ENCODE measurements around the gene GADD45G.

GADD45G gene

DNA sequence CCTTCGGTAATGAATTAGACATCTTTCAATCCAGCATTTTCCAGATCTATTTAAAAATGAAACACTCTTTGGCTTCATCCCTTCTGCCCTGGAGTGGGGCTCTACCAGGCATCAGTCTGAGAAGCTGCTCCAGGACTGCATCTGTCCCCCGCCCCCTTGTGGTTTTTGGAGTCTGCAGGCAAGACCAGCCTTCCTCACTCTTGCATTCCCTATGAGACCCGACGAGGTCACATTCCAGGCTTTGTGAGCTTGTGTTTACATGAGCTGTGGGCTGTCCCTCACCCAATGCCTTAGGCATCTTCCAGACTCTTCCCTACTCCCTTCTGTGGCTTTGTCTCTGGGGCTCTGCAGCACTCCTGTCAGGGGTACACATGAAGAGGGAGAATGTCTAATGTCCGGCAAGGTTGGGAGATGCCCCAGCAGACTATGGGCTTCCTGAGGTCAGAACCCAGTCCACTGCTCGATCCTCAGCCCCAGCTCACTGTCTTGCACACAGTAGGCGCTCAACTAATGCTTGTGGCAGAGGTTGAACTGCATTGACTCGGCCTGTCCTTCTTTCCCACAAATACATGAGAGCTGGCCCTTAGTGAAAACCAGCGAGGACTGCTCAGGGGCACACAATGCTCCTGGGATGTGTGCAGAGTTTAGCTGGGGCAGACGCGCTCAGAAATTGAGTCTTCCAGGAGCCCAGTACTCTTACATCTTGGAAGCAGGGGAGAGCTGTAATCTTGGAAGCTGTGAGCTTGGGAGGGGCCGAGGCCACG, 11.7 kb upstream of the GADD45G start:
- DNase-seq = no peak

DNA sequence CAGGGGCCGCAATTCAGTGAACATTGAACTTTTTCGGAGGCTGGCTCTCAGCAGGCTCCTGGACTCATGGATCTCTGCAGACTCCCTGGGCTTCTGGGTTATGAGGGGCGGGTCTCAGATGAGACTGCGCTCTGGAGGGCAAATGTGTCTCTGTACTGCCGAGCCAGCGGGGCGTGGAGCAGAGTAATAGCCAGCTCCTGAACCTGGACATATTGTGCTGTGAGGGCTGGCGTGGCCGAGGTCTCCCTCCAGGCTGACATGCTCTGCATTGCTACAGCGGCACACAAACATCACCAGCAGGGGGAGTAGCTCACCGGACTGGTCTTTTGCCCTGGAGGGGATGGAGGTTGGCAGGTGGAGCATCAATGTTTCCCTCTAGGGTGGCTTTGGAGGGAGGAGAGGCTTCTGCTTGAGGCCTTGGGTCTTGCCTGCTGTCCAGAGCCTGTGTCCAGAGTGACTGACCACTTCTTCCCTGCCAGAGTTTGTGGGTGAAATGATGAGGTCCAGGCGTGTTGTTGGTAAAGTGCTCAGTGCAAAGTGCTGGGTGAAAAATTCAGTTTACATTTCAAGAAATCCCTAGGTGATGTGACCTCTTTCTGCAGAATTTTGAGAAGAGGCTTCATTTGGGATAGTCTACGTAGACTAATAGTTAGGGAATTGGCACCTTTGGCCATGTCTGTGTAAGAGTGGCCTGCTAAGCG, 10.9 kb upstream of the GADD45G start:
- peak; percentile 27 for DNase-seq

DNA sequence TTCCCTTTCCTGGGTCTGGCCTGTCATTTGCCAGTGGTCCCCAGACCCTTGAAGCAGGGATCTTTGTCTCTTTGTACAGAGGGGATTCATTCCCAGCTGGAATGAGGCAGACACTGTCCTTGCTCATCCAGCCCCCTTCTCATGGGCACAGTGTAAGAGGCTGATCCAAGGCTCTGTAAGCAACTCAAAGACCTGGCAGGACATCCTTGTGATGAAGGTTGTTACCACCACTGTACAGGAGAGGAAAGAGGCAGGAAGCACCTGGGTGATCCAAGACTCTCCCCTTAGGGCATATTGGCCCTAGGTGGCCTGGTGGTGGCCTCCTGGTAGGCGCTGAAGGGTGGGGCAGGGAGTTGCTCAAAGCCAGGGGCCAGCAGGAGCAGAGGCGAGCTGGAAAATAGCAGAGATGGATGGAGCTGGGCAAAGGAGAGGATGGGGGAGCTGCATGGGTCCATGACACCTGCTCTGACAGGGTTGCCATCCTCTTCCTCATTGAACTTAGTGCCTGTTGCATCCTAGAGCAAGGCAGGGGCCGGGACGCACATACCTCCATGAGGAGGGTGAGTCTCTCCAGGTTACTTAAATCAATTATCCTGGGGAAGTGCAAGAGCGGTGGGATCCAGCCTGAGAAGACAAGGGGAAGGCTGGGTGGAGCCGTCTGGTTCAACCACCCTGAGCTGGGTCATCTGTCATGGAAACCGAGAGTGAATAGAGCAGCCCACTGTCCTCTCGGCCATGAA, 9.8 kb upstream of the GADD45G start:
- DNase-seq = no peak

DNA sequence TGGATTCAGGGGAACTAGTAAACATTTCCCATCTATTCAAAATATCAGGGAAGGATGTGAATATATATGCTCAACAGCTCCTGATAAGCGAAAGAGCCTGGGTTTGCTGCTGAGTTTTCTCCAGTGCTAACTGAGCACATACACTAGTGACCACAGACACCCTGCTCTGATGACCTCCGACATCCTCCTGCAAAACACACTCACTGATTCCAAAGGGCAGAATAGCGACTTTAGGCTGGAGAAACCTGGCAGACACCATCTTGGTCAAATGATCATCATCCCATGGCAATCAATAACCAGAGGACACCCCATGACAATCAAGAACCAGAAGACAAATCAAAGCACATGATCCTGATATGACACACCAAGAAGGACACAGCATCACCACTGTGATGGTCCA, 9.2 kb upstream of the GADD45G start:
- no peak for DNase-seq

DNA sequence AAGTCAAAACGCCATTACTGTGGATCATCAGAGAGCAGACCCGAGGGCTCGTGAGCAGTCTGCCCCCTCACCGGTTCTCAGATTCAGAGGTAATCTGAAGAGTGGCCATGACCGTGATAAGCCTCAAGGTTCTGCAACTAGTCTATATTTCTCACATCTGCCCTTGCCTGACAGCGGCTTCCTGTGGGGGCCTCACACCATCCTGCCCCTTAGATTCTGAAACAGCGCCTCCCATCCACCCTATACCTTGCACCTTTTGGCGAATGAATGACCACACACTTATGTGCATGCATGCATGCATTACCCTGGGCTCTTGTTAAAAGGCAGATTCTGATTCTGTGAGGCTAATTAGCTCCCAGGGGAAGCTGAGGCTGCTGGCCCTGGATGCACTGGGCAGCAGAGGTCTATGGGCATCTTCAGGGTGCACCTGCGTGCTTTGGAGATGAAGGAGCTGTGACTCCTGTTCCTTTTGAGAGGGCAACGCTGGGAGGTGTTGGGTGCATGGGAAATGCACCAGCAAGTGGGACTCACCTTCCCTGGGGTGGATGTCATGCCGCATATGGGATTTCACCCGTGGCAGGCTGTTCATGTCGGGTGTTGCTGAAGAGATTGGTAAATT, 7.8 kb upstream of the GADD45G start:
- DNase-seq = no peak

DNA sequence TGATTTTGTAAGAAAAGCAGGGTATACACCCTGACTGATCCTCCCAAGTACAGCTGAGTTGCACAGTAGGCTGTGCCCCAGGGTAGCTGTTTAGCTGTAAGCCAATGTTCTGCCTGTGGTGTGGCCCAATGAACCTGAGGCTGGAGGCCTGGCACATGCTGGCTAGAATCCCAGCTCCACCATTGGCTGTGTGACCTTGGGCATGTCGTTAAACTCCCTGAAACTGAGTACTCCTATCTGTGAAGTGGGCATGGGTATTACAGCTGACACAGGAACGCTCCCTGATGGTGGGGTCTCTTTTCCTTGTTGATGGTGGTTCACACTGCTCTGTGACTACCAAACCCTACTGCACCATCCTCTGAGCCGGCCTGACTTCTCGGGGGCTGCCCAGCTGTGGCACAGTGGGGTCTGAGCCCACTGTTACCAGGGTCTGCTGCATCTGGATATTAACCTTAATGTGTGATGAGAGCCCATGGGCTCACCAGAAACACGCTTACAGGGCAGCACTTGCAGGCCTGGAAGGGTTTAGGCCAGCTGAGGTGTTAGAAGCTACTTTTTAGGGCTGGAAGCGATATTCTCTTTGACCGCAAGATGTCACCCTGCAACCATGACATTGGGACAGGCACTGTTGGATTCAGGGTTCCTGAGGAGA, 7.0 kb upstream of the GADD45G start:
- peak; percentile 20 for DNase-seq

DNA sequence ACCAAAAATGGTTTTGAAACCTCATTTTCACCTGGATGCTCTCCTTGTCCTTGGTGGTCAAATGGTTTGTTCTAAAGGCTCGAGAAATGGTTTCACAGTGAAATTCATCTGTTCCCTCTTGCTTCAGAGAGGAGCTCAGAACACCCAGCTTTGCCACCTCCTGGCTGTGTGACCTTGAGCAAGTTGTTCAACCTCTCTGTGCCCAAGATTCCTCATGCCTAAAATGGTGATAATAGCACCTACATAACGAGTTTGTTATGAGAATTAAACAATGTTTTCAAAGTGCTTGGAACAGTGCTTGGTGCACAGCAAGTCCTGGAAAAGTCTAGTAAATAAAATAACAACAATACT, 6.5 kb upstream of the GADD45G start:
- DNase-seq = no peak

DNA sequence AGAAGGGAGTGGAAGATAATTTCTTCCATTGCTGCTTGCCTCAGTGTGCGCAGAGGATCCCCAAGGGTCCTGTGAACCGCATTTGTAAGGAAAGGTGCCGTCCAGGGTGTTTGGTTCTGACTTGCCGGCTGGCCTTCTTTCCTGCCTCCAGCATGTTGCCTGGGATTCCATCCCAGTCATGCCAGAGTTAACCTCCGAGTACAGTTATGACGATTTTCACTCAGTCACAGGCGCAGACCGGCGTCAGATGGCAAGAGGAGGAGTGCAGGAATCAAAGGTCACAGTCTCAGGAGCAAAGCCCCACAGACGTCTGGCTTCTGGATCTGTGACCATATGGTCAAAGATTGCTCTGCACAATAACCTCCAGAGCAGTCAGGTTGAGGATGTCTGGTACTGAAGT, 5.9 kb upstream of the GADD45G start:
- no peak for DNase-seq

DNA sequence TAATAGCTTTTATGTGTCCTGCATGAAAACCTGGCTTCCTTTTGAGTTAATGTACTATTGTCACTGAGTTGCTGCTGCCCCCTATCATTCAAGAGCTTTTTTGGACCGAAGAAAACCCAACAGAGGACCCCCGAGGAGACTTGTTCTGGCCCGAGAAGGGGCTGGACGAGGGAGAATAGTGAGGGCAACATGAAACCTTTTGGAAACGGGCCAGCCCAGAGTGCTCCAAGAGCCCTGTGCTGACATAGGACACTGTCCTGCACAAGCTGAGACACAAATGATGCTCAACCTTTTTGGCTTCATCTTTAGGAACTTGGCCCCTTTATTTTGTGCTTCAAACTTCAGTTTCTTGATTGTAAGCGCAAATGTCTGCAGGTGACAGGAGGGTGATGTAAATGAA, 4.0 kb upstream of the GADD45G start:
- DNase-seq = no peak

DNA sequence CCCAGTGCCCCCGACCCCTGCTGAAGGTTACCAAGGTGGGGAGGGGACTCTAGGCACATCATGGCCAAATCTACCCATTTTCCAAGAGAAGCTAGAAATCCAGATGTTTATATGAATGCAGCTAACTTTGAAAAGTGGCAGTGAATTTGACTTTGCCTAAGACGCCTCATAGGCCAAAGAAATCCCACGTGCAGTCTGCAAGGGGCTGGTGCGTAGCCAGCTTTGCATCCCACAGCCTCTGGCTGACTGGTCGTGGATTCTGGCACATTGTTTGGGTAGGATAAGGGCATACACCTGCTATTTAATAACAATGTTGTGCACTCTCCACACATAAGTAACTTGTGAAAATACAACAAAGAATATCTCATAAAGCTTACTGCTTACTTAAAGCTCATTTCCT, 3.5 kb upstream of the GADD45G start:
- no peak for DNase-seq

DNA sequence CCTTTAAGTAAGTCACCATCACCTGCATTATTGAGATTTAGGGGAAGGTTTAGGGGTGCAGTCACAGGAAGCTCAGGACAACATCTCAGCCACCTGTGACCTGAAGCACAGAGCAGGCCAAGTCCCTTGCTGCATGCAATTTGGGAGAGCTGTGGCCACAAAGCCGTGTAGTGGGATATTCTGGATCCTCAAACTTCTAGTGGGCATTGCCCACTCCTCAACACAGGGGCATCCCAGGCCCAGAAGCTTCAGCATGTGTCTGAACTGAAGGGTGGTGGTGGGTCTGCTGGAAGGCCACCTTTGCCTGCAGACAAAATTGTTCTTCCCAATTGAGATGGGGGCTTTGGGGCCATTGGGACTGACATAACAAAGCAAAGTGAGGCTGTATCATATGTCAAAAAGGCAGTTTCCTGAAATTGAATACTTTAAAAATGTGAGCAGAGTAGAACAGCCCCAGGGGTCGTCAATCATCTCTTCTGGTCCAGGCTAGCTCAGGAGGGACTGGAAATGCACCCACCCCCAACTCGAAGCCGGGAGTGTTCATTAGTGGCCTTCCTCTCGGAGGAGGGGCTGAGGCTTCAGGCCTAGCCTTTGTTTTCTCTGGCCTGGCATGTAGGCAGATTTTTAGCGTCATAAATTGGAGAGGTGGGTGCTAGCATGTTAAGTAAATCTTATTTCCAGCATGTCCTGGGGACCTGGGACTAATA, 2.8 kb upstream of the GADD45G start:
- DNase-seq = no peak

DNA sequence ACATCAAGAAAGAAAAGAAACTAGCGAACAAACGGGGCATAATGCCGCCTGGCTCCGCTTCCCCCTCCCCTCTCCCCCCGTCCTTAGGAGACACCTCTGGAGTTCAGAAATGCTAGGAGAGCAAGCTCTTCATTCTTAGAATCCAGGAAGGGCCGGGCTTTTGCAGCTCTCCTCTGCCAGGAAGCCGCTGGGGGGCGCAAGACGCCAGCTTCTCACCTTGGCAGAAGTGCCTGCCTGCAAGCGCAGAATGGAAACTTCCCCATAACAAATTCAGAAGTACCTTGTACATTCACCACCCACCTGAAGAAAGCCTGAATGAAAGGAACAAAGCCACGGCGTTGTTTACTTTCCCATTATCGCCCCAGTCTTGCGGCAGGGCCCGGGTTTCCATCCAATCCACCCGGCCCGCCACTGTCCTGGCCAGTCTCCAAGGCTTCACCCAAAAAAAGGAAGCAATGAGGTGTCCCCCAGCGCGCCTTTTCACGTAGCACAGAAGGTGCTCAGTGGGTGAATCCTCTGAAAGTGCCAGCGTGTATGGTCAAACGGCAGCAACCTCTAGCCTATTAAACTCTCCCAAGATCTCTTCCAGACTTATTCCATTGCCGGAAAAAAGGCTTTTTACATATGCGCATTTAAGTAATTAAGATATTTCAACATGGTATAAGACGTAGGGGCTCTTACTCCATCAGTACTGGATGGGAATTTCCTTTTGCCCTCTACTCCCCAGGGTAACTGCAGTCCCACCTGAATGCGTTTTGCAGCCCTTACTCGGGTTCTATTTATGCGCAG, 1.6 kb upstream of the GADD45G start:
- DNase-seq = peak; percentile 66

DNA sequence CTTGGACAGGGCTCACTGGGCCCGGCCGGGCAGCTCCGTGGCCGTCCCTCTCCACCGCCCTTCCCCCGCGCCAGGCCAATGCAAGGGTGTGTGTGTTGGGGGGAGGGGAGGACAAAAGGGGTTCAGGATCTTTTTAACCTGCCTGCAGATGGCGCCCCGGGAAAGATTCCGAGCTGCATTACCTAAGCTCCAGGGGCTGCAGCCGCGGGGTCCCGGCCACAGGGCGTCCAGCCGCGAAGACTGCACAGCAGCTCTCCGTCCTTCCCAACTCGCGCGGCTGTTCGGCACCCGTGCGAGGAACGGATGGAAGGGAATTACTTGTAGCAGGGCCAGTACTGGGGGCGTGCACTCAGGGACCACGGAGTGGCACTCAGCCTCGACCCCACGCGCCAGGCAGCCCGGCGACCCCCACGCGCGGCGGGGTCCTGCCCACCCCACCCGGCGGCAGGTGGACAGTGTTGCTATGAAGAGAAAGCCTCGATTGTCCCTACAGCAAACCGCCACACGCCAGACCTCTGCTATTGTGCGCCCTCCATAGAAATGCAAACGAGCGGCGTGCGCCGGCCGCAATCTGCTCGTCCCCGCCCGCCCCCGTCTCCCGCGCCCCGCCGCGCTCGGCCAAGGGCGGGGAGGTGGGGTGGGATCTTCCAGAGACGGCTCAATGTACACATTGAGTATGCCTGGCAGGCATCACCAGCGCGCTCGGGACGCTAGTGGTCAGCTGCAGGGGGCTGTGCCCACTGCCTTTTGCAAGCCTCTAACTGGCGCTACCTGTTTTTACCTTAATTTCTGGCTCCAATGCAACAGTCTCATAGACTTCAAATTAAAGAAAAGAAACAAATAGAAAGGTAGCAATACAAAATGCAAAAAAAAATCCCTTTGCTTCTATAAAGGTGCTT, 796 bp upstream of the GADD45G start:
- DNase-seq = no peak

DNA sequence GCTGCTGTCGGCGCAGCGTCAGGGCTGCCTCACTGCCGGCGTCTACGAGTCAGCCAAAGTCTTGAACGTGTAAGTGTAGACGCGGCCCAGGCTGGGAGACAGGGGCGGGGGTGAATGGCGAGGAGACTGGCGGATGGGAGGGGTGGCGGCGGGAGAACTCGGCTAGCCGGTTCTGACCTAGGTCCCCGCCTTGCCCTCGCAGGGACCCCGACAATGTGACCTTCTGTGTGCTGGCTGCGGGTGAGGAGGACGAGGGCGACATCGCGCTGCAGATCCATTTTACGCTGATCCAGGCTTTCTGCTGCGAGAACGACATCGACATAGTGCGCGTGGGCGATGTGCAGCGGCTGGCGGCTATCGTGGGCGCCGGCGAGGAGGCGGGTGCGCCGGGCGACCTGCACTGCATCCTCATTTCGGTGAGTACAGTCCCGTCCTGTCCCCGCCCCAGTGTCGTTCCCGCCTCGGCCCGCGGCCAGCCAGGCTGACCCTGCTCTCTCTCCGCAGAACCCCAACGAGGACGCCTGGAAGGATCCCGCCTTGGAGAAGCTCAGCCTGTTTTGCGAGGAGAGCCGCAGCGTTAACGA, 745 bp downstream of the GADD45G start:
- no peak for DNase-seq

DNA sequence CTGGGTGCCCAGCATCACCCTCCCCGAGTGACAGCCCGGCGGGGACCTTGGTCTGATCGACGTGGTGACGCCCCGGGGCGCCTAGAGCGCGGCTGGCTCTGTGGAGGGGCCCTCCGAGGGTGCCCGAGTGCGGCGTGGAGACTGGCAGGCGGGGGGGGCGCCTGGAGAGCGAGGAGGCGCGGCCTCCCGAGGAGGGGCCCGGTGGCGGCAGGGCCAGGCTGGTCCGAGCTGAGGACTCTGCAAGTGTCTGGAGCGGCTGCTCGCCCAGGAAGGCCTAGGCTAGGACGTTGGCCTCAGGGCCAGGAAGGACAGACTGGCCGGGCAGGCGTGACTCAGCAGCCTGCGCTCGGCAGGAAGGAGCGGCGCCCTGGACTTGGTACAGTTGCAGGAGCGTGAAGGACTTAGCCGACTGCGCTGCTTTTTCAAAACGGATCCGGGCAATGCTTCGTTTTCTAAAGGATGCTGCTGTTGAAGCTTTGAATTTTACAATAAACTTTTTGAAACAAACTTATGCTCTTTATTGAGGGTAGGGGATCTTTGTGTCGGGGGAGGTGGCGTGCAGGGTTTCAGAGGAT, 1.3 kb downstream of the GADD45G start:
- DNase-seq = no peak

DNA sequence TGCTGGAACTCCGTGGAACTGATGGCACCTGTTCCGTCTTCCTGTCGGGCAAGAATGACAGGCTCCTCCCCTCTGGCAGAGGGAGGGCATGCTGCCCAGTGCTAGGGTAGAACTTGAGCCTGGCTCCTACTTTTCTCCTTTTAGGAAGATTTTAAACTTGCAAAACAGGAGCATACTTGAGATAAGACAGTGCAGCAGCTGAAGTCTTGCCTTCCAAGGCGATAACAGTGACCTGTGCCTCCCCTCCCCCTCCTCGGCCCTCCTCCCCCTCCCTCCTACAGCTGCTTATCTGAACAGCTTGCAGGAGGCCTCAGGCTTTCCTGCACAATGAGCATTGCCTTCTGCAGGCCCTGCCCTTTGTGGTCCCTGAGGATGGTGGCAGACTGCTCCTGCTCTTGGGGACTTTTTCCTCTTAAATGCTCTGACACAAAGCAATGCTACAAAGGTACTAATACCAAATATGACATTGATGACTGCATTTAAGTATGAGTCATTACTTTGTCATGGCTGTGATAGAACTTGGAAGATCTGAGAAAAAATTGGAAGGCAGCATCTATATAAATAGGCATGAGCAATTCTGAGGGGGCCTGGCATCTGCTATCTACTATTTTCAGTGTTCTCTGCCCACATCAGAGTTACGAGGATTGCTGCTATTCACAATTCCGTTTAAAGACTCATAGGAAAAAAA, 2.0 kb downstream of the GADD45G start:
- no peak for DNase-seq

DNA sequence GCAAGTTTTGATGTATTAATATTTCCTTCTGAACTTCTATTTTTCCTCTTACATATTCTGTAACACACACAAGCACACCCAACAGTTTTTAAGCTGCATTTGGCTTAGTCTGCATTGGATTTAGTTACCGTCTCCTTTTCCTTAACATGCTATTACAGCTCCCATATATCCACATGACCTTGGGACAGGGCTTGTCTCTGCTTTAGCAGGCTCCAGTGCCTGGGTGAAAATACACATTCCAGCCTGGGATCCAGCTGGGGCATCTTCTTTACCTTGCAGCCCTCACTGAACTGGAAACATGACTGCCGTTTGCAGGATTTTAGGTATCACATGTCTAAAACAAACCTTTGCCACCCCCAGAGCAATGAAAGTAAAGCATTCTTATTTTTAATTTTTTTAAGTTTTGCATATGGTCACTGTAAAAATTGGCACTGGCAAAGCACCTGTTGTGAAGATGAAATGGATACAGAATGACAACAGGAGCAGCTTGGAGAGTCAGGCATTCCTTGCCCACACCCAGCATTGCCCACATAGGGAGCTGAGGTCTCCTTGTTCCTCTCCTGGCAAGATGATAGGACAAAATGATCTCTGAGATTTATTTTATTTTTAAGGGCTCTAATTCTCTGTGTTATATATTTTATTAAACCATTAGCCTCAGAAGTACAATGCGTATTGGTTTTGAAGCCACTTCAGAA, 4.0 kb downstream of the GADD45G start:
- no peak for DNase-seq

DNA sequence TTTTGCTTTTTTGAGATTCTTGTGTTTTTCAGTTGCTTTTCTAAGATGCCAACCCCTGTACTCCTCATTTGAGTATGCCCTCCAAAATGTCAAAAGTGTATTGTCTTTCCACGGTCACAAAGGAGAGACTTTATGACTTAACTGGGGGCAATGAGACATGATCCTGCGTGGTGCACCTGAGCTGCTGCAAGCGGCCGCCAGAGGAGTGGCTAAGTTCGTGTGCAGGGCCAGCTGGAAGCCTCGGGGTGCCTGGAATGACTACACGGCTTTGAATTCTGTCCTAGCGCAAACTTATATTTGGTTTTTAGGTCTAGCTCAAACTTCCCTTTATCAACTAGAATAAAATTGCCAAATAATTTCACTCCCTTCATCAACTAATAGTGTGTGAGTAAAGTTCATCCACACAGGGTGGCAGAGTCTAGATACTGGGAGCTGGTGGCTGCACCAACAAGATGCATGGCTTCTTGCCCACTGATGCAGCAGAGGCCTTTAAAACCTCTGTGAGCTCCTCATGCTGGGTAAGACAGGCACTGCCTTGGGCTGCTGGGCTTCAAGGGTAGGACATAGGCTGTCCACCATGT, 4.7 kb downstream of the GADD45G start:
- no peak for DNase-seq
